GM03348 (cell line): ENCODE data around the gene CDS2.

Source experiments
- DNase-seq: peaks from one replicate; pipeline ENCODE4 v3.0.0; 2012; ENCODE audit warnings: low spot score

Gene CDS2

DNA sequence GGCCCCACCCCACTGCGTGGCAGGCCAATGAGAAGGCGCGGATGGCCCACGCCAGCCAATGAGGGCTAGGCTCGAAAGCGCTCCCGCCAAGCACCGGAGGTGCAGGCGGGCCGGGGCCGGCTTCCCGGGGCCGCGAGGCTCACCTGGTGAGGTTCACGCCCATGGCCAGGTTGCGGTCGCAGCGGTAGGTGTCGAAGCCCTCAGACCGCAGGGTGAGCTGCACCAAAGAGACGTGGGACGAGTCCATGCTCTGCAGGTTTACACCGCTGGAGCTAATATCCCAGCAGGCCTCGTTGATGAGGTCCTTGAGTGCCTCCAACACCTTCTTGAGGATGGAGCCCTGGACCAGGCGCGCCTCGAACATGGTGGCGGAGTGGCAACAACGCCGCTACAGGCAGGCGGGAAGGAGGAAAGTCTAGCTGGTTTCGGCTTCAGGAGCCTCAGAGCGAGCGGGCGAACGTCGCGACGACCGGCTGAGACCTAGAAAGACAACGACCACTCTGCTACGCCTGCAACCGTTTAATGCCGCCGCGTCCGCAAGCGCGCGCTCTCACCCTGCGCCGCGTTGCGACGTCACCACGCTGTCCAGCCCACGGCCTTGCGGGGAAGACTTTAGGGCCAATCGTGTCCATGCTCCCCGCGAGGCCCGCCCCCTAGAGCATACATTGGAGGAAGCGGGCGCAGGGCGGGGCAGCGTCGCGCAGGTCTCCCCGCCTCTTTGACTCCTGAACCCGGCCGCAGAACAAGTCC, 7.2 kb upstream of the CDS2 start, which contains the start of gene PCNA:
TSS of gene PCNA (minus strand) at position 524 of the 750 bp plus-strand sequence. CDS start at position 364, 160 bp downstream.
- peak; percentile 97 for DNase-seq

DNA sequence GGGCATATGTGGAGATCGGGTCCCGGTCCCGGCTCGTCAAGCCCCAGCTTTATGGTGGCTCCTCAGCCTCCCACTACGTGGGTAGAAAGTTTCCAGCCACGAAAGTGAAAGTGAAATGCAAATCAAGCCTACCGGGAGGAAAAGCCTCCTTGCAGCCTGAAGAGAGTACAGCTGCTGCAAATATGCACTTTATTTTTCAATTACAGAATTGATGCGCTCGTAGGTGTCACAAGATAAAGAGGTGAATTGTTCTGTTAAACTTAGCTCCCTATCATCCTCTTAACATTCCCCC, 6.7 kb upstream of the CDS2 start:
- DNase-seq, result no peak

DNA sequence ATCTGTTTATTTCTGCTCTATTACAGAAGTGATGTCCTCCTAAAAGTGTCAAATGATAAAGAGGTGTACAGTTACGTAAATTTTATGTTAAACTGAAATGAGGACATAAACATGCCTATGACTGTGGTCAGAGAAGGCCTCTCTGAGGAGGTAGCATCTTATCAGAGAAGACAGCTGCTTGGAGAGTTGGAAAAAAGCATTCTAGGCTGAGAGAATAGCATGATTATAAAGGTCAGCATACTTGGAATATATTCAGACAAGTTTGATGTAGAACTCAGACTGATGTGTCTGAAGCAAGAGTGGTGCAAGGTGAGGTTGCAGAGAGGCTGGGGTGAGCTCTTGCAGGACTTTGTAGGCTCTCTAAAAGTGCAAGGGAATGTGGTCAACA, 3.9 kb upstream of the CDS2 start:
- DNase-seq, result no peak

DNA sequence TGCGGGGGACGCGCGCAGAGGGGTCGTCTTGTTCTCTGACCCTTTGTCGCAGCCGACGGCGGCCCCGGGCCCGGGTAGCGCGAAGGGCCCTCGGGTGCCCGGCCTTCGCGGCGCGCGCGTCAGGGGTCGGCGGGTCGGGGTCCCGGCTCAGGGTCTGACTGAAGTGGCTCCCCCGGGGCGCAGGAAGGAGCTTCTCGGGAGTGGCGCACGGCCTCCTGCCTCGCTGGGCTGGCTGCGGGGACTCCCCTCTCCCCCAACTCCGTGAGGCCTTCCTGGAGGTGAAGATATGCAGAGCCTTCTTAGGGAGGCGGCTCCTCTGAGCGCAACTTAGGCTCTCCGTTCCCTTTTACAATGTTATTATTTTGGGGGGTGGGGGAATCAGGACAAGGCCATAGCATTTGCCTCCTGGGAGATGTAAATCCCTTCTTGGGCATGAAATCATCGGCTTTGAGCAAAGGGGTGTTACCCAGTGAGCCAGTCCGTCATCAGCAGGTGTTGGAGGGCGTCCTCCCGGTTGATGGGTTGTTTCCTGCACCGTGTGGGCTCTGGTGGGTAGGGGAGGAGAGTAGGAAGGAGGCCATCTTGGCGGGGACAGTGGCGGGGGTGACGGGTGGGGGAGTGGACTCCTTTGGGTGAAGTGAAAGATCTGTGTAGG, 523 bp downstream of the CDS2 start:
- peak; percentile 30 for DNase-seq

DNA sequence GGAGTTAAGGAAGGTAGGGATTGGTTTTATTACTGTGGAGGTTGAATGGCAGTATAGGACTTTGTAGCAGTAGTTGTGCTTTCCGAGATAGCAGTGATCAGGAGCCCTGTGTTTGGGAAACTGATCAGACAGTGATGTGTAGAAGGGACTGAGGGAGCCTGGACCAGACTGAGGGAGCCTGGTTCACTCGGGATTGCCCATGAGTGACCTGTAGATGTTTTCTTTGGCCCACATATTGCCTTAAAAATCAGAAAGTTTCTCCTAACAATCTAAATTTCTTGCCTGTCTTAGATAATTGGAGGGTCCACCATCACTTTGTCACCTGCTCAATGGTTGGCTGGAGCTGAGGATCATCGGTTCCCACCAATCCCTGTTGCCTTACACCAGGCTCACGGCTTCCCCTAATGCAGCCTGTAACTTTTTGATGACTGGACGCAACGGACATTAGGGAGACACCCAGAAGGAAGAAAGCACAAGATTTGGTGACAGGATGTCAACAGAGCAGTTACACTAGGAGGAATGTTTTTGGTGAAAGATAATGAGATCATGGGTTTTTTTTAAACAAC, 1.1 kb downstream of the CDS2 start:
- DNase-seq, result peak; percentile 24

DNA sequence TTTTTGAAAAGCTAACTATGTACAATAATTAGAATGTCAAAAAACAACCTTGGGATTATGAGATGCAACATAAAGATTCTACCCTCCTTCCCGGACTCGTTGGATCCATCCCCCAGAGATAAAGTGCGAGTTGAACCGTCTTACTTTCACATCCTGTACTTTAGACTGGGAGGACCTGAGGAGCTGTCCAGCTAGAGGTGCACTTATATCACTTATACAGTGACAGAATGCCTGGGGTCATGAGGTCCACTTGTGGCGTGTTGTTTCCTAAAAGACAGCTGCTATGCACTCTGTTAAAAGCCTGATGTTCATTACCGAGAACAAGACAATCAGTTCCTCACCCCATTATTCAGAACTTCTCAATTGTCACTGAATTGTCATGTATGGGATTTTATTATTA, 2.1 kb downstream of the CDS2 start:
- no peak for DNase-seq

DNA sequence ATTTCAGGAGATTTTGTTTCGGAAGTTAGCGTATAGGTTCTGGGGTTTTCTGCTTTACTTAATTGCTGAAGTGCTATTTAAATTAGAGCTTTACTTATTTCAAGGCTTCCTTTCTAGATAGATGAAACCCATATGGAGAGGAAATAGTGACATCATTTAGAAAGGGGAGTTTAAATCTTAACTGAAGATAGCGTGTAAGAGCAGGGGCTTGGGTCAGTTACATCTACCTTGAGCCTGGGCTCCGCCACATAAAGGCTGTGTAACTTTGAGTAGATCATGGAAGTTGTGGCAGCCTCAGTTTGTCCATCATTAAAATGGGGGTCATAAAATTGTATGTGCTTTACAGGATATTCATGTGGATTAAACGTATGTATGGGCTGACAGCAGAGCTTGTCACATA, 4.7 kb downstream of the CDS2 start:
- no peak for DNase-seq

DNA sequence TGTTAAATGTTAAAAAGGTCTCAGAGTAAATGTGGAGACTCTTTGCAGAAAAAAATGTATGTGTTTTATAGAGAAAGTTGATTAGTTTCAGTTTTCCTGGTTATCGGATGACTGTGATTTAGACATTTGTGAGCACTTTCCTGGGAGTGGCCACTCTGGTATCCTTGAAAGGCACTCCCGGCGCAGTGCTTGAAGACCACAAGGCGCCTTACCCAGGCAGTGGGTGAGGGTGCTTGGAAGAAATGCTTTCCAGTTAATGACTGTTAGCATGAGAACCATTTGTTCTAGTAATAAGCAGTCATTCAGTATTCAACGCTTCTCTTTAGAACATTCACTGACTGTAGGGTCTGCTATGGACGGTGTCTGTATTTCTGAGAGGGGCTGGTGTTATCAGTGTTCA, 7.2 kb downstream of the CDS2 start:
- no peak for DNase-seq

DNA sequence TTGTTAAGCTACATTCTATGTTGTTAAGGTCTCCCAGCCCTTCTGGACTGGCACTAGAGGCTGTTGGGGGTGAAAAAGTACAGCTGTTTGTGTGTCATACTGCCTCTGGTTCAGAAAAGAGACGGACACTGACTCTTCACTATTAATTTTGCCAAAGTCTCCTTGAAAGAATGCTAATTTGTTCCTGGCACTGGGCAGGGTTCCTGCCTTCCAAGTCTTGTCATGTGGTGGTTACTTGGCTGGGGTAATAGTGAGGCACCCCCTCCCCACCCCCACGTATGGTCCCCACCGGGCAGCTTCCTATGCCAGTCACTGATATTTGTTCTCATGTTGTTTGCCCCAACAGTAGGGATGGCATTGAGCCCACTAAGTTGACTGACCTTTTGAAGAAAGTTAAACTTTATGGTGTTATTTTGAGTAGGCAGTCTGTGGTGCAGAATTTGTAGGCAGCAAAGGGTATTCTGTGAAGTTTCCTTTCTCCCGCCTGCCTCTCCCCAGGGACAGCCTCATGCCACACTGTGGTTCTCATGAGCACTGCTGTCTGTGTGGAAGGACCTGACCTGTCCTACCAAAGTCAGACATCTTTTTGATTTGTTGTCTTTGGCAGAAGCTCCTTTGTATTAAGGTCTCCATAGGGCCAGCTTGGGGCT, 8.7 kb downstream of the CDS2 start:
- DNase-seq, result no peak

DNA sequence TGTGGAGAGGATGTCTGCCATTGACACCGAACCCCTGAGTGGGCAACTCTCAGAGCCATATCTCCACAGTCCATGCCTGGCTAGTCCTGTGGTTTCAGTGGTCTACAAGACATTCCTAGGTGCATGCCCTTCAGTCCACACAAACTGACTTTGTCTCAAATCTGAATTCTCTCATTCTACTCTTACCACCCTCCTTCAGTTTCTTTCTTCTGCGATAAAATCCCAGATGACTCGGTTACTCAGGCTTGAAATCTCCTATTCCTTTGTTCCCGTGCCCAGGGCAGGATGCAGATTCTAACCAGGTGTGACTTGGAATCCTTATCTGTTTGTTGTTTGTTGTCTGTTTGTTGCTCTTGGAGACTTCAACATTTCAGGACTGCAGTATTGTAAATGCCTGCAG, 9.3 kb downstream of the CDS2 start:
- no peak for DNase-seq

DNA sequence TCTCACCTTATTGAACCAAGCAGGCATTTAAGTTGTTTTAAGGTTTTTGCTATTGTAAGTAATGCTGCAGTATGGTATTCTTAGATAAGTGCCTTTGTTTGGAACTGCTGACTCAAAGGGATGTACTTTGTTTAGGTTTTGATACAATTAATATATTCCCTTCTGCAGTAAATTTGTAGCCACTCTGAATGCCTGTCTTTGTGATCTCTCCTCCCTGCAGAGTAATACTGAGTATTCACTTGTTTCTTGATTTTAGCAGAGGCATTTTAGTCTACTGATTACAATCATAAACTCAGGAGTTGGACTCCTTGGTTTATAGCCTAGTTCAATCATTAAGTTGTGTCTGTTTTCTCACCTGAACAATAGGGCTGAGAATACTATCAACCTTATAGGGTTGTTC, 13.4 kb downstream of the CDS2 start:
- DNase-seq, result no peak

DNA sequence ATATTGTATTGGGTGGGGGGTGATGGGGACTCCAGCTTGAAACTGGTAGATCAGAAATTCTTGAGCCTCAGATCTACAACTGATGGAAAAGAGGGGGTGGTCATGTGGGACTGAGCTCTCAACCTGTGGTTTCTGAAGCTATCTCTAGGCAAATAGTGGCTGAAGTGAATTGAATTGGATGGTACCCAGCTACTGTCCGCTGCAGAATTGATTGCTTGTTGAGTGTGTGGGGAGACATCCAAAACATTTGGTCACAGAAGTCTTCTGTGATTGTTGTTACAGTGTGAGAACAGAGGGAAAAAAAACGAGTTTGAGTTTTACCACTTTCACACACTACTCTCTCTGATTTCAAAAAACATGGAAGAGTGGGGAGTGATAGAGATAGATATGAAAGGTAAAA, 14.8 kb downstream of the CDS2 start:
- DNase-seq, result no peak

DNA sequence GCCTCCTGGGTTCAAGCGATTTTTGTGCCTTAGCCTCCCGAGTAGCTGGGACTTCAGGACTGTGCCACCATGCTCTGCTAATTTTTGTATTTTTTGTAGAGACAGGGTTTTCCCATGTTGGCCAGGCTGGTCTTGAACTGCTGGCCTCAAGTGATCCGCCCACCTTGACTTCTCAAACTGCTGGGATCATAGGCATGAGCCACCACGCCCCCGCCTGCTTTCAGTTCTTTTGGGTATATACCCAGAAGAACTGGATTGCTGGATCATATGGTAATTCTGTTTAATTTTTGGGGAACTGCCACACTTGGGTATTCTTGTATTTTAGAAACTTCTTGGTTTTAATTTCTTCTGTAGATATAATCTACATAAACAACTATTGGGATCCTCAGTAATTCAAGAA, 17.0 kb downstream of the CDS2 start:
- DNase-seq, result no peak

DNA sequence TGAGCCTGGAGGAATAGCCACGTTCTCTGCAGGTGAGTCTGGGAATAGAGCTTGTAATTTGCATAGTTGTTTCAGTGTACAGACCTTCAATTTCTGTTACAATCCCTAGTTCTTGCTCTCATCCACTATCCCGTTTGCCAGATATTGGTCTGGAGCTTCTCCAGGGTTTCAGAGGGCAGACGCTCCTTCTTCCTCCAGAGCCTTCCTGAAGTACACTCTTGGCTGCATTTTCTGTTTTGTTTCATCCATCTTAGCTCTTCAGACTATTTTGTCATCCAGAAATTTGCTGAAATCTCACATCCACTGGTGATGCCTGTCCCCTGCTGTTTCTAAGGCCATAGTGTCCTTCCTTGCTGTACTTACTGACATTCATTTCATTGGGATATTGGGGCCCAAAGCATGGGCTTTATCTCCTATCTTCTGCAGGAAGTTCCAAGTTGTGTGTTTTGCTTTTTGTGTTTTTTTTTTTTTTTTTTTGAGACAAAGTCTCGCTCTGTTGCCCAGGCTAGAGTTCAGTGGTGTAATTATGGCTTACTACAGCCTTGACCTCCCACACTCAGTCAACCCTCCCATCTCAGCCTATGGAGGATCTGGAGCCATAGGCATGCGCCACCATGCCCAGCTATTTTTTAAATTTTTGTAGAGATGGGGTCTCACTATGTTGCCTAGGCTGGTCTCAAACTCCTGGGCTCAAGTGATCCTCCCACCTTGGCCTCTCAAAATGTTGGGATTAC, 18.7 kb downstream of the CDS2 start:
- no peak for DNase-seq

DNA sequence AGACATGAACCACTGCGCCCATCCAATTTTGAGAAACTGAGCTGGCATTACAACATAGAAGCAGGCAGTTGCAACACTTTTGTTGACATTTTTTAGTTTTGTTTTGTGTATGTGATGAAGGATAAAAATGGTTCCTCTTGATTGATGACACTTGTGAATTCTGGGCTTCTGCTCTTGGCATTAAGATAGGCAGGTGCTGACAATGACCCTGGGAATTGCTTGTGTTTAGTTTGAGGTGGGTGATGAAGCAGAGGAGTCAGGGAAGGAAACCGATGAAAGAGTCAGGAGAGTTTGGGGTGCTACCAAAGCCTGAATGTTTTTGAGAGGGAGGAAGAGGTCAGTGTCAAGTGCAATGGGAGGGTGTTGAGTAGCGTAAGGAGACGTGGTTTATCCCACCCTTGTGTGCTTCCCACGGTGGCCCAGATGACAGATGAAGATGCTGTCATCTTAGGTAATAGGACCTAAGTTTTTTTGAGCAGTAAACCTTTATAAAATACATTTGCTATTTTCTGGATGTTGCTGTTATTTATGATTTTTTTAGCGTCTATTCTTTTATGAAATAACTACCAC, 19.4 kb downstream of the CDS2 start:
- DNase-seq, result no peak

DNA sequence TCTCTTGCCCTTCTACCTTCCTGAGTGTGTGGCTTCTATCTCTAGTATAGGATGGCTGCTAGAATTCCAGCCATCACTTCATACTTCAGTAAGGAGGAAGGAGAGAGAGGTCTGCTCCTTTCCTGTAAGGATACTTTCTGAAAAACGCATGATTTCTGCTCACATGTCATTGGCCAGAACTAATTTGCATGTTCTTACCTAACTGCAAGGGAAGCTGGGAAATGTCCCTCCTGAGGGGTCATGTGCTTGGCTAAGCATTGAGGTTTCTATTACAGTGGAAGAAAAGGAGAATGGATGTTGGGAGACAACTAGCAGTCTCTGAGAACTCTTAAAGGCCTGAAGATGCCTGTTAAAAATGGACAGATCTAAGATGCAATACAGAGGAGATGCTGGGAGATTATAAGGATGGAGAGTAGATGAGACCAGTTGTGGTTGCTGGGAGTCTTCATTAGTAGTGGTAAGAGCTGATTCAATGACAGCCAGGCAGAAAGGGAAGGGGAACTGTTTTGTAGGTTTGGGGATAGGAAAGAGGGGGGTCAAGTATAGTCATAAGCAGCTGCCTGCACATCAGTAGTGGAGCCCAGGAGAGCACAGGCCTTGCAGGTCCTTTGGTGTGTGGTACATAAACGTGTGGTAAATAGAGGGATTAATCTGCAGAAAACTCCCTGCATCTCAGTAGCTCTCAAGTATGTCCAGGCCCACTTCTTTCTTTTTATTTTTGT, 20.2 kb downstream of the CDS2 start:
- DNase-seq, result no peak

DNA sequence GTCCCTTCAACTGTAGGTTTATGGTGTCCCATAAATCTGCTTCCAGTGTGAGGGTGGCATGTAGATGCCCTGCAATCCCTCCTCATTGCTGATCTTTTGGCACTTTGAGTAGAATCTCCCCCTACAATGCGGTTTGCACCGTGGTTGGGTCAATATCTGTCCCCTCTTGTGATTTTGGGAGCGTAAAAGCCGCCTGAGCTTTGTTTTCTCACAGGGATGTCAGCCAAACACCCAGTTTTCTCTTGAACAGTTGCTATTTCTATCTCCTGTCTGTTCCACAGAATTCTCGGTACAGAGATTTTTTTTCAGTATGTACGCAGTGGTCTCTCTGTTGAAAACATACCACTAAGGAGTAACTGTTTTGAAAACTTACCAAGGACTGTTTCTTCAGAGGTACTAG, 21.8 kb downstream of the CDS2 start:
- no peak for DNase-seq

DNA sequence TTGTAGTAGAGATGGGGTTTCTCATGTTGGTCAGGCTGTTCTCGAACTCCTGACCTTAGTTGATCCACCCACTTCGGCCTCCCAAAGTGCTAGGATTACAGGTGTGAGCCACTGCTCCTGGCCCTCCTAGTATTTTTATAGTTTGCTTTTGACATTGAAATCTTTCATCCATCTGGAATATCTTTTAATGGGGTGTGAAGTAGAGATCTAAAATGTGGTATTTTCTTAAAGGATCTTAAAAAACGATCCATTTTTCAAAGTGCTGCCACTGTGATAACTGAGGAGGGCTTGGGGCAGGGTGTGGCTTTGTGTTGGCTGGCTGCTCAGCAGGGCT, 23.1 kb downstream of the CDS2 start:
- DNase-seq, result no peak

DNA sequence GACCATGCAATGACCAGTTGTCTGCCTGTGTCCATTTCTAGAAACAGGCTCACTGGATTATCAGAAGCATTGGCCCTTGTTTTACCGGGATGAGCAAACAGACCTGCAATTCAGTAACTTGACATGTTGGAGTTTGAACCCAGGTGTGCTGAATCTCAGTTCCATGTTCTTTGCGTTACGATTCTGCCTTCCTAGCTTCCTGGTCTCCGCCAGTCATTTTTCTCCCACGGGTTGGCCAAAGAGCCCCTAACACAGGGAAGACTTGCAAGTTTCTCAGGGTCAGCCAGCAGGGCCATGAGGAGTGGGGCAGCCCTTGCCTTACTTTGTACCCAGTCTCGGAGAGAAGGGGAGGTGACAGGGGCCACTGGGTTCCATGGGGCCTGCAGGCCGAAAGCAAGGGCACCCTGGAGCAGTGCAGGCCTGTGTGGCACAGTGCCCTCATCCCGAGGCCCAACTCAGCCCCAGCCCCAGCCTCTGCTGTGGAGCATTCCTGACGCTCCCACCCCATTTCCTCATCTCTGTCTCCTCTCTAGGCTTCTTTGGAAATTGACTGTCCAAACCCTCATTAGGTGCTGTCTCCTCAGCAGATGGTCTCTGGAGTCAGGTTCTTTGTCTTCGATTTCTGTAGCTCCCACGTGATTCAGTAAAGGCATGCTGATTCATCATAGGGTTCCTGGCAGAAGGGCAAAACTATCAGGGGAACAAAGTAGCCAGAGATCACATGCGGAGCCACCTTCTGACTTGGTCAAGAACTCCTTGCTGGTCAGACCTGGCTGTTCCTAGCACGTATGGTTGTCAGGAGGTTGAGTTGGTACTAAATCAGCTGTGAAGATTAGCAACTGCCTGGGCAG, 23.6 kb downstream of the CDS2 start:
- peak; percentile 30 for DNase-seq

DNA sequence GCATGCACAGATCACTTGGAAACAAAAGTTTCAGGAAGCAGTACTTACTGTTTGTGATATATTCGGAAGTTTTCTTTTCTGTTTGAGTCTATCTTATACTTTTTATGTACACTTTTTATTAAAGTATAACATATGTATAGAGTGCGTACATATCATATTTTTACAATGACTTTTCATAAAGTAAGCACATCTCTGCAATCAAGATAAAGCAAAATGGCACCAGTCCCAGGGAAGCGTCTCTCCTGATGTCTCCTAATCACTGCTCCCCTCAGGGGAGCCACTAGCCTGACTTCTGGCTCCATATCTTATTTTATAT, 26.3 kb downstream of the CDS2 start:
- no peak for DNase-seq
